ENCODE measurements around the gene PTGES.

The PTGES gene

GRCh38 chr9:129748249-129748648, 4.6 kb downstream of the PTGES start:
- DNase-seq (ENCODE audit: low read depth in 2 of 2, low spot score in 1 of 2) = no peak

GRCh38 chr9:129746092-129746777, 6.6 kb downstream of the PTGES start:
- no peak for DNase-seq (ENCODE audit: low read depth in 2 of 2, low spot score in 1 of 2)

- DNase-seq (ENCODE audit: low read depth in 2 of 2, low spot score in 1 of 2) = no peak
Measured at GRCh38 chr9:129745200-129745599, 7.6 kb downstream of the PTGES start.

GRCh38 chr9:129740666-129741464, 12.0 kb downstream of the PTGES start:
- DNase-seq (ENCODE audit: low read depth in 2 of 2, low spot score in 1 of 2) = no peak

GRCh38 chr9:129740174-129740573, 12.7 kb downstream of the PTGES start:
- DNase-seq (ENCODE audit: low read depth in 2 of 2, low spot score in 1 of 2) = no peak

GRCh38 chr9:129739432-129739831, 13.4 kb downstream of the PTGES start:
- no peak for DNase-seq (ENCODE audit: low read depth in 2 of 2, low spot score in 1 of 2)

- DNase-seq (ENCODE audit: low read depth in 2 of 2, low spot score in 1 of 2) = peak; percentile 65 to 75
Measured at GRCh38 chr9:129737479-129738274, 15.2 kb downstream of the PTGES start.

- no peak for DNase-seq (ENCODE audit: low read depth in 2 of 2, low spot score in 1 of 2)
Measured at GRCh38 chr9:129736334-129736733, 16.5 kb downstream of the PTGES start.

- DNase-seq (ENCODE audit: low read depth in 2 of 2, low spot score in 1 of 2) = no peak
Measured at GRCh38 chr9:129735546-129735945, 17.3 kb downstream of the PTGES start.

GRCh38 chr9:129733632-129733953, 19.2 kb downstream of the PTGES start:
- DNase-seq (ENCODE audit: low read depth in 2 of 2, low spot score in 1 of 2) = no peak

GRCh38 chr9:129732946-129733631, 19.8 kb downstream of the PTGES start:
- no peak for DNase-seq (ENCODE audit: low read depth in 2 of 2, low spot score in 1 of 2)

- no peak for DNase-seq (ENCODE audit: low read depth in 2 of 2, low spot score in 1 of 2)
Measured at GRCh38 chr9:129732100-129732499, 20.7 kb downstream of the PTGES start.

- no peak for DNase-seq (ENCODE audit: low read depth in 2 of 2, low spot score in 1 of 2)
Measured at GRCh38 chr9:129731477-129732085, 21.3 kb downstream of the PTGES start.

GRCh38 chr9:129728744-129729143, 24.1 kb downstream of the PTGES start:
- DNase-seq (ENCODE audit: low read depth in 2 of 2, low spot score in 1 of 2) = no peak

GRCh38 chr9:129726322-129727160, 26.3 kb downstream of the PTGES start:
- DNase-seq (ENCODE audit: low read depth in 2 of 2, low spot score in 1 of 2) = peak in 1 of 2 donors; percentile 21

- DNase-seq (ENCODE audit: low read depth in 2 of 2, low spot score in 1 of 2) = no peak
Measured at GRCh38 chr9:129725795-129726251, 27.0 kb downstream of the PTGES start.

GRCh38 chr9:129724456-129725190, 28.2 kb downstream of the PTGES start:
- no peak for DNase-seq (ENCODE audit: low read depth in 2 of 2, low spot score in 1 of 2)

GRCh38 chr9:129722913-129723312, 29.9 kb downstream of the PTGES start:
- no peak for DNase-seq (ENCODE audit: low read depth in 2 of 2, low spot score in 1 of 2)

- DNase-seq (ENCODE audit: low read depth in 2 of 2, low spot score in 1 of 2) = no peak
Measured at GRCh38 chr9:129720865-129721545, 31.8 kb downstream of the PTGES start.

Measured in stimulated activated CD8-positive, alpha-beta memory T cell treated with anti-CD3 and anti-CD28 coated beads, Interleukin-4, amount 100 ng/mL, for 4 hours (primary cell).